ENCODE measurements around the gene IRAK1BP1.

- TF ChIP-seq POLR2AphosphoS5 (IDR thresholded peaks at IDR 0.05; ENCODE audit: borderline replicate concordance, low read depth, low read length) (no peak), EZH2 (IDR thresholded peaks at IDR 0.05) (no peak), FOXP2 (optimal IDR thresholded peaks at IDR 0.05; ENCODE audit: control extremely low read depth, extremely low read length, insufficient read depth) (no peak)
Observed at GRCh38 chr6:78854546-78854945, 12.8 kb upstream of the IRAK1BP1 start.
